GM21381 (cell line): Measurements from ENCODE around the gene PPP6R2.
"Not testable (repeated sequence)": the region's sequence is repeated elsewhere in the genome, so short reads cannot be mapped to it uniquely, and the experiment has no call there.

ENCODE experiments used
- ATAC-seq: cut with Tn5 transposase; IDR thresholded peaks from one replicate; pipeline ENCODE4 v1.9.1; 2021; ENCODE audit warnings: mild to moderate bottlenecking, moderate library complexity; ENCODE audit not compliant: unreplicated experiment

Gene PPP6R2

DNA sequence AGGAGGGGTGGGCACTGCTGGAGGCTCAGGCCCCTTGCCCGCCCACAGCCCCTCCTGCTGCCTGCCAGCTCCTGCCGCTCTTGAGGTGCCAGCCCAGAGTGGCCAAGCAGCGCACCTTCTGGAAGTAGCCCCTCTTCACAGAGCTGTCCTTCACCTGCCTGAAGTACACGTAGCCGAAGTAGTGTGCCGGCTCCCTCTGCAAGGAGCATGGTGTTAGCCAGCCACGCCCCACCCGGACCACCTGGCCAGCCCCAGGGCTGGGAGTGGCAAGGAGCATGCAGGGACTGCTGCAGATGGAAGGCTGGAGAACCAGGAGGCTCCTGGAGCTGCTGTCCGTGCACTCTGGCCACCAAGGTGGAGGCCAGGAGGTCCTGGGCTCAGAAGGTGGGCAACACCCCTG lies 25.9 kb upstream of the PPP6R2 start:
- ATAC-seq, result no peak

DNA sequence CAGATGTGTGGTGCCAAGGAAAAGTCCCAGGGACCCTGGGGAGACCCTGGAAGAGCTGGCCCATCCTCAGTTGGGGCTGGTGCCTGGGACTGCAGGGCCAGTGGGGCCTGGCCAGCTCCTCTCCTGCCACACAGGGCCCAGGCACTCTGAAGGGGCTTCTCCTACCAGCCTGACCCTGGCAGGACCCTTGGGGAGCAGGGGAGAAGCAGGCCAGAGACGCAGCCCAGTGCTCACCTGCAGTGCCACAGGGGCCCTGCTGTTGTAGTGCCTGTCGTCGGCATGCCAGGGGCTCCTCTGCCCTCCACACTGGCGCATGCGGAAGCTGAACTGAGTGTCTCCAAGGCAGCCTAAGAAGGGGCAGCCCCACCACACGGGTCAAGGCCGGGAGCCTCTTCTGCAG lies 25.5 kb upstream of the PPP6R2 start:
- no peak for ATAC-seq

DNA sequence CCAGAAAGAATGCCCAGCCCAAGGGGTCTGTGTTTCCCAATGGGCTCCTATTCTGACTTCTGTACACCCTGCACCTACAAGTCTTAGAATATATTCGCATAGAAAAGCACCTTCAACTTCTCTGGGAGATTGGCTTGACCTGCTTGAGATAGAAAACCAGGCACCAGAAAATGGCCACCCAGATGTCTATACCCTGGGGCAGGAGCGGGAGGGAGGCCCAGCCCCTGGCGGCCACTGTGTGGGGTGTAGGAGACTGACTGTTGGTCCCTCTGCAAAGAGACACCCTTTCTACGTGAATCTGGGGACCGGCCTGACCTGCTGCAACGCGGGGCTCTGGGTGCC lies 24.8 kb upstream of the PPP6R2 start:
- ATAC-seq, result no peak

DNA sequence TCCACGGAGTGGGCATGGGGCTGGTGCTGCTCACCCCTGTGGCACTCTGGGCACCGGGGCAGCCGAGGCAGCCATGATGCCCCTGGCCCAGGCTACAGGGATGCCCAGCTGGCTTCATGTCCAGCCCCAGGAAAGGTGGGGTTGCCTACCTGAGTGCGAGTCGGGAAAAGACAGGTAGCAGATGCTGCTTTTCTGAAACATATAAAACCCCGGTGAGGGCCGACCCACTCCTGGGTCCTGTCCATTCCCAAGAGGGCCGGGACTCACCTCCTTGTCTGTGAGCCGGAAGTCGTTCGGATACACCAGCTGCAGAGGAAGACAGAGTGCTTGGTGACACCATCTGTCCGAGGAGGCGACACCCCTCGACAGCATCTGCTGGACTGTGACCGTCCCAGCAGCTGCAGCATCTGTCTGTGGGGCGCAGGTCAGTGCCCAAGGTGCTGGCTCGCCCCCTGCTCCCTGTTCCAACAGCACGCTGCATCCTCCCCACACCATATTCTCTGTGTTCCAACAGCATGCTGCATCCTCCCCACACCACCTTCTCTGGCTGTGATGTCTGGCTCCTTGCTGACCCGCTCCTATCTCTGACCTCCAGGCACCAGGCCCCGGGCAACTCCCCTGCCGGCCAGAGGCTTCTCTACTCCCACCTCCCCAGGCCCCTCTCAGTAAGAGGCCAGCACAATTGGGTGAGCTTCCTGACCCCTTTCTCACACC lies 24.3 kb upstream of the PPP6R2 start:
- no peak for ATAC-seq

DNA sequence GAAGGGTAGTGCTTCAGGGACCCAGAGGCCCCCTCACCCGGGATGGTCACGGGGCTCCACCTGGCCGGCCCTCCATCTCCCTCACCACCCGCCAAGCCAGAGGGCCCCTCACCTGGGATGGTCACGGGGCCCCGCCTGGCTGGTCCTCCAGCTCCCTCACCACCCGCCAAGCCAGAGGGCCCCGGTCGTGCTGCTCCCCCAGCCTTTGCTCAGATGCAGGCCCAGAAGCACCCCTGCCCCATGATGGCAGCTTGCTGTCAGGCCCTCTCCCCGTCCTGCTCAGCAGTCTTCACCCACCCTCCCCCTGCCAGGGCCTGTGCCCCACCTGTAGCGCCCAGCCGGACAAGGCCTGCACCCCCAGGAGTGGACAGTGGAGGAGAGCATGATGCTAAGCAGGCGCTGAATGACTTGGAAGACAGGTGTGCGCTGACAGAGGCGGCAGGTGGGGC lies 23.6 kb upstream of the PPP6R2 start:
- ATAC-seq, result no peak

DNA sequence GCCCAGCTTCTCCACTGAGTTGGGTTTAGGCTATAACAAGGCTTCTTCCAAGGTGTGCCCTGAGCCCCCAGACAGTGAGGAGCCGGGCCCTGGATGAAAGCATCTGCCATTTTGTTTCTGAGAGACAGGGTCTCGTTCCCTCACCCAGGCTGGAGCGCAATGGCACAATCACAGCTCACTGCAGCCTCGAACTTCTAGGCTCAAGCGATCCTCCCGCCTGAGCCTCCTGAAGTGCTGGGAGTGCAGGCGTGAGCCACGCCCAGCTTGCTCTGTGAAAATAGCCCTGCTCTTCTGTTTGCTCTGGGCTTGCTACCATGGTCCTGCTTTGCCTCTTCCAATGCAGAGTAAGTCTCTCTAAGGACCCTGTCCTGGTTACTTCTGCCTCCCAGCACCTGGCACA lies 23.0 kb upstream of the PPP6R2 start:
- ATAC-seq, result no peak

DNA sequence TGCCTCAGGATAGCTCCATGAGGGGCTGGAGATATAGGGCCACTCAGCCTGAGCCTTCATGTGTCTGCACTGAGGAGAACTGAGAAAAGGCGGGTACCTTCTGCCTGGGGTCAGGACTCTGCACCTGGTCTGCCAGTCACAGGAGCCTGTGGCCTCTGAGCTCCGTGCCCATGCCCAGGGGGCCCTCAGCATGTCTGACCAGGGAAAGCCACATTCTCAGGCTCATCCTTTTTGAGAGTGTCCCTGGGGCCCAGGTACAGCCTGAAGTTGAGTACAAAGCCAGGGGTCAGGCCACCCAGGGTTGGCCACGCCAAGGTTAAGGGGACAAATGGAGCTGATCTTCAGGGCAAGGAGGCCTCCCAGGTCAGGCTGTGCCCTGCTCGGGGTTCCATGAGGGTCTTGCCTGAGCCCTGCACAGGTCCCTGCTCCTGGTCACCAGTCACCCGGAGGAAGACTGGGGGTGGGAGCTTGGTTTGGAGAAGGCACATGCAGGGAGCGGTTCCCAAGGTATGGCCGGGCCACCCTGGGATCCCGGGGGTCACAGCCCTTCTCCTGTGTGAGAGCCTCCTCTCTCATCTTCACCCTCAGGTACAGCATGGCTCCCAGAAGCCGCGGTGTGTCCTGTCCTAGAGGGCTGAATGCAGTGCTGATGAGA lies 22.3 kb upstream of the PPP6R2 start:
- ATAC-seq, result no peak

DNA sequence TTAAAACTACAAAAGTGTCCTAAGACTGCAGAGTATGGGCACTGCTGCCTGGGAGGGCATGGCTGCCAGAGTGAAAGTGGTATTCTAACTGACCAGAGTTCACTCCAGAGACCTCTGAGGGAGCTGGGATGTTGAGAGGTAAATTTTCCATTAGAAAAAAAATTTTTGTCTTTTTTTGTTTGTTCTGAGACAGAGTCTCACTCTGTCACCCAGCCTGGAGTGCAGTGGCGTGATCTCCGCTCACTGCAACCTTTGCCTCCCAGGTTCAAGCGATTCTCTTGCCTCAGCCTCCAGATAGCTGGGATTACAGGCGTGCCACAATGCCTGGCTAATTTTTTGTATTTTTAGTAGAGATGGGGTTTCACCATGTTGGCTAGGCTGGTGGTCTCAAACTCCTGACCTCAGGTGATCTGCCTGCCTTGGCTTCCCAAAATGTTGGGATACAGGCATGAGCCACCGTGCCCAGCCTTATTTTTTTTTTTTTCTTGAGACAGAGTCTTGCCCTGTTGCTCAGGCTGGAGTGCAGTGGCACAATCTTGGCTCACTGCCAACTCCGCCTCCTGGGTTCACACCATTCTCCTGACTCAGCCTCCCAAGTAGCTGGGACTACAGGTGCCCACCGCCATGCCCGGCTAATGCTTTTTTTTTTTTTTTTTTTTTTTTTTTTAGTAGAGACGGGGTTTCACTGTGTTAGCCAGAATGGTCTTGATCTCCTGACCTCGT lies 20.6 kb upstream of the PPP6R2 start:
- ATAC-seq, result not testable (repeated sequence)

DNA sequence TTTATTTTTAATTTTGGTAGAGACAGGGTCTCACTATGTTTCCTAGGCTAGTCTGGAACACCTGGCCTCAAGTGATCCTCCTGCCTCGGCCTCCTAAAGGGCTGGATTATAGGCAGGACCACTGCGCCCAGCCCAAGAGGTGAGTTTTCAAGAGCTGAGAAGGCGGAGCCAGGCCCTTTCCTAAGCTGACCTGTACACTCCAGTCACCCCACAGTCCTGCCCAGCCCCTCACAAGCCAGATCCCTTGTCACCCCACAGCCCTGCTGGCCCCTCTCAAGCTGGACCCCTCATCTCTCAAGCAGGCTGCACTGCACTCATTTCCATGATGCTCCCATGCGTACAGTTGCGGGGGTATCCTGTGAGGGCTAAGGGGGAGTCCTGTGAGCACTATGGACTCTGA lies 19.2 kb upstream of the PPP6R2 start:
- ATAC-seq, result no peak

DNA sequence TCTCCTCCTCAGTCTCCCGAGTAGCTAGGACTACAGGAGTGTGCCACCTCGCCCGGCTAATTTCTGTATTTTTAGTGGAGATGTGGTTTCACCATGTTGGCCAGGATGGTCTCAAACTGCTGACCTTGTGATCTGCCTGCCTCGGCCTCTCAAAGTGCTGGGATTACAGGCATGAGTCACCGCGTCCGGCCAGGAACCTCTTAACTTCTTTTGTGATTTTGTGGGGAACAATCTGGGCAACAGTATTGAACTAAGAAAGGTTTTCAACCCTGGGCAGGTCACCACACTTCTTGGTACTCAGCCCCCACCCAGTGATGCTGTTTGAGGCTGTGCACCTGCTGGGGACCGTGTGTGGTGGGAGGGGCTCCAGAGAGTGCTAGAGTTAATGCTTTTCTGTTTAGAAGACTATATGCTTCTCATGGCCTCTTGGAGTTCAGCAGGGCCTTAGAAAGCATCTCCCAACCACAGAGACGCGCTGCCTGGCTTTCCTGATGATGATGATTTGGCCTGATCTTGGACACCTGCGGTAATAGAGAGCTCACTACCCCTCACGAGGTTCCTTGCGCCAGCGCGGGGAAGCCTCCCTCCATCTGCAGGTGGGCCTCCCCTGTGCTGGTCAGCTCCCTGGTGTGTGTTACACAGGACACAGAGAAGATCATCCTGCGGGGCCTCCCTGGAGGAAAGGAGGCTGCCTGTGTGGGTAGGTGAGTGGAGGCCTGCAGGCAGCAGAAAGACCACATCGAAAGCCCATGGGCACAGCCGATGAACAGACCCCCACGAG lies 17.5 kb upstream of the PPP6R2 start:
- ATAC-seq, result no peak

DNA sequence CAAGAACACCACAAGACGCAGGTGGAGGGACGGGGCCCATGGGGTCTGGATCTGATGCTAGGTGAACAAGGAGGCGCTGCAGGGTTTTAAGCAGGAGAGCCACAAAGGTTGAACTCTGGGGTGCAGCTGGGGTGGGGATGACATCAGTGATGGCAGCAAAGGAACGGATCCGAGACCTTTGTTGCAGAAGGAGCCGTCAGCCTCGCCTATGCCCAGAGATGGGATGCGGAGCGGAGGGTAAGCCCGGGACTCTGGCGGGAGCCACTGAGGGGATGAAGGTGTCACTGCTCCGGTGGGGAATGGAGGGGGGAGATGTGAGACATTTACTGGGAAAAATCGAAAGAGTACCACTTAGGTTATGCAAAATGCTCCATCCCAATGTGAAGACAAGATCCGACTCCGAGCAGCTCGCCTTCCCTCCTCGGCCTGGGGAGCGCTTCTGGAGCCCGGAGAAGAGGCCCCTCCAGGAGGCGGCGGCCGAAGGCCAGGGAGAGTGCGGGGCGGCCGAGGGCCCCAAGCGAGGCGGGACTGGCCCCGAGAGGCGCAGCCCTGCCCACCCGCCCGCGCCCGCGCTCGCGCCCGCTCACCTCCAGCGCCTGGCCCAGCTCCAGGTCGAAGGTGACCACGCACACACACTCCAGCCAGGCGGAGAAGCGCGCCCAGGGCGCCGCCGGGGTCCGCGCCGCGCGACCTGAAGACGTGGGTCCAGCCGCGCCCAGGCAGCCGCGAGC lies 16.7 kb upstream of the PPP6R2 start:
- ATAC-seq, result no peak

DNA sequence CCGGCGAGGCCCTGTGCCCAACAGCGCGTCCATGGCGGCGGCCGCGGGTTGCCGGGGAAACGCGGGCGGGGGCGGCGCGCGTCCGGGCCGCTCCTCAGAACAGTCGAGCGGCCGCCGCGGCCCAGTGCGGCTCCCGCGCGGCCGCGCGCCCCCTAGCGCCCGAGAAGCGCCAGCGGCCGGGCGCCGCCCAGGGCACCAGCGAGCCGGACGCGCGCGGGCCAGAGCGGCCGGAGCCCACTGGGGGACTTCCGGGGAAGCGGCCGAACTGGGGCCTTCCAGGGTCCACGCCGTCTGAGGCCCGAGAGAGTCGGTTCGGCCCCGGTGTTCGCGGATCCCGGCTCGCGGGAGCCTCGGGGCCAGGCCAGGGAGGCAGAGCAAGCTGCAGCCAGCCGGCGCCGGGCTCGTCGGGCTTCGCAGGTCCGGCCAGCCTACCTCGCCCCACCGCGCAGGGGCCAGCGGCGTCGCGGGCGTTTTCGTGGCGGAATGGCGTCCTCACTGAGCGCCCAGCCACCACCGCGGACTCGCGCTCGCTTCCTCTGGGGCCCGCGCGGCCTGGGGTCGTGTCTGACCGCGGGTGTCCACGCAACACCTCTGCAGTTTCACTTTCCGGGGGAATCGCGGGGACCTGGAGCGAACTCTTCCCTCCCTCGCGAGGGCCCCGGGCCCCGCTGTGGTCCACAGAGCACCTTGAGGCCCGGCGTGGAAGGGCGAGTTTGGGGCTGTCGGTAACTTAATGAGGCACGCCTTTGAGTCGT lies 16.0 kb upstream of the PPP6R2 start, which contains the start of gene DENND6B:
TSS of gene DENND6B (minus strand) at position 57 of the 755 bp plus-strand sequence. CDS start at position 33, 24 bp downstream.
- ATAC-seq, result peak; percentile 91

DNA sequence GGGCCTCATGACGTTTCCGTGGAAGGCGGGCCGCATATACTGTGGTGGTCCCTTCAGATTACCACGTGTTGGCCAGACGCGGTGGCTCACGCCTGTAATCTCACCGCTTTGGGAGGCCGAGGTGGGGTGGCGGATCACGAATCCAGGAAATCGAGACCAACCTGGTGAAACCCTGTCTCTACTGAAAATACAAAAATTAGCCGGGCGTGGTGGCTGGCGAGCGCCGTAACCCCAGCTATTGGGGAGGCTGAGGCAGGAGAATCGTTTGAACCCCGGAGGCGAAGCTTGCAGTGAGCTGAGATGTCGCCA lies 15.5 kb upstream of the PPP6R2 start:
- no peak for ATAC-seq

DNA sequence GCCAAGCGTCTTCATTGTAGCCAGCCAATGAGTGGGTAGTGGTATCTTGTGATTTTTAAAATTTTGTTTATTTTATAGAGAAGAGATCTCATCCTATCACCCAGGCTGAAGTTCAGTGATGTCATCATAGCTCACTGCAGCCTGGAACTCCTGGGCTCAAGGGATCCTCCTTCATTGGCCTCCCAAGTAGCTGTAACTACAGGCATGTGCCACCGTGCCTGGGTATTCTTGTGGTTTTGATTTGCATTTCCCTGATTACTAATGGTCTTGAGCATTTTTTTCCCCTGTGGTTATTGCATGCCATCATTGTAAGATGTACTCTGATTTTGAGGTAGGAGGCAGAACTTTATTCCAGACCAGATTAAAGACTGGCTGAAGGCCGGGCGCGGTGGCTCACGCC lies 13.9 kb upstream of the PPP6R2 start:
- no peak for ATAC-seq

DNA sequence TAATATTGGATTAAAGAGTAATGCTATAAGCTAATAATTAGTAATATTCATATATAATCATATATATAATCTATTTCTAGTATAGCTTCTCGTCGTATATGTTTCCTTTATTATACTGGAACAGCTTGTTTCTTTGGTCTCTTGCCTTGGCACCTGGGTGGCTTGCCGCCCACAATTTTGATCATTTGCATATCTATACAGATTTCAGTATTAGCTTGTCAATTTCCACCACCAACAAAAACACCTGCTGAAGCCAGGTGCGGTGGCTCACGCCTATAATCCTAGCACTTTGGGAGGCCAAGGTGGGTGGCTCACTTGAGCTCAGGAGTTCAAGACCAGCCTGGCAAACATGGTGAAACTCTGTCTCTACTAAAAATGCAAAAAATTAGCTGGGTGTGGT lies 8.7 kb upstream of the PPP6R2 start:
- ATAC-seq, result not testable (repeated sequence)

DNA sequence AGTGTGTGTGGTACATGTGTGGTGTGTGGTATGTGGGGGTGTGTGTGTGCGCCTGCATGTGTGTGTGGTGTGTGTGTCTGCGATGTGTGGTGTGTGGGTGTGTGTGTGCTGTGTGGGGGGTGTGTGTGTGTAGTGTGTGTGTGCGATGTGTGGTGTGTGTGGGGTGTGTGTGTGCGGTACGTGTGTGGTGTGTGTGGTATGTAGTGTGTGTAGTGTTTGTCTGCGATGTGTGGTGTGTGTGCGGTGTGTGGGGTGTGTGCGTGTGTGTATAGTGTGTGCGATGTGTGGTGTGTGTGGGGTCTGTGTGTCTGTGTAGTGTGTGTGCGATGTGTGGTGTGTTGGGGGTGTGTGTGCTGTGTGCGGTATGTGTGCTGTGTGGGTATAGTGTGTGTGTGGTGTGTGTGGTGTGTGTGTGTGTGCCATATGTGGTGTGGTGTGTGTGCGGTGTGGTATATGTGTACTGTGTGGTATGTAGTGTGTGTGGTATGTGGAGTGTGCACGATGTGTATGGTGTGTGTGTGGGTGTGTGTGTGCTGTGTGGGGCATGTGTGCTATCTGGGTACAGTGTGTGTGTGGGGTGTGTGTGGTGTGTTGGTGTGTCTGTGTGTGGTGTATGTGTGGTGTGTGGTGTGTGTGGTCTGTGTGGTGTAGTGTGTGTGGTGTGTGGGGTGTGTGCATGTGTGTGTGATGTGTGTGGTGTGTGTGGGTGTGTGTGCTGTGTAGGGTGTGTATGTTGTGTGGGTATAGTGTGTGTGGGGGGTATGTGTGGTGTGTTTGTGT lies 5.7 kb upstream of the PPP6R2 start:
- no peak for ATAC-seq

DNA sequence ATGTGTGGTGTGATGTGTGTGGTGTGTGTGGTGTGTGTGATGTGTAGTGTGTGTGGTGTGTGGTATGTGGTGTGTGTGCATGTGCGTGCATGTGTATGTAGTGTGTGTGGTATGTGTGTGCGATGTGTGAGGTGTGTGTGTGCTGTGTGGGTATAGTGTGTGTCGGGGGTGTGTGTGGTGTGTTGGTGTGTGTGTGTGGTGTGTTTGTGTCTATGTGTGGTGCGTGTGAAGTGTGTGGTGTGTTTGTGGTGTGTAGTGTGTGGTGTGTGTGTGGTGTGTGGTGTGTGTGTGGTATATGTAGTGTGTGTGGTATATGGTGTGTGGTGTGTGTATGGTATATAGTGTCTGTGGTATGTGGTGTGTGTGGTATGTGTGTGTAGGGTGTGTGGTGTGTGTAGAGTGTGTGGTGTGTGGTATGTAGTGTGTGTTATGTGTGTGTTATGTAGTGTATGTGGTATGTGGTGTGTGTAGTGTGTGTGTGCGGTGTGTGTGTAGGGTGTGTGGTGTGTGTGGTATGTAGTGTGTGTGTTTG lies 5.0 kb upstream of the PPP6R2 start:
- ATAC-seq, result no peak

DNA sequence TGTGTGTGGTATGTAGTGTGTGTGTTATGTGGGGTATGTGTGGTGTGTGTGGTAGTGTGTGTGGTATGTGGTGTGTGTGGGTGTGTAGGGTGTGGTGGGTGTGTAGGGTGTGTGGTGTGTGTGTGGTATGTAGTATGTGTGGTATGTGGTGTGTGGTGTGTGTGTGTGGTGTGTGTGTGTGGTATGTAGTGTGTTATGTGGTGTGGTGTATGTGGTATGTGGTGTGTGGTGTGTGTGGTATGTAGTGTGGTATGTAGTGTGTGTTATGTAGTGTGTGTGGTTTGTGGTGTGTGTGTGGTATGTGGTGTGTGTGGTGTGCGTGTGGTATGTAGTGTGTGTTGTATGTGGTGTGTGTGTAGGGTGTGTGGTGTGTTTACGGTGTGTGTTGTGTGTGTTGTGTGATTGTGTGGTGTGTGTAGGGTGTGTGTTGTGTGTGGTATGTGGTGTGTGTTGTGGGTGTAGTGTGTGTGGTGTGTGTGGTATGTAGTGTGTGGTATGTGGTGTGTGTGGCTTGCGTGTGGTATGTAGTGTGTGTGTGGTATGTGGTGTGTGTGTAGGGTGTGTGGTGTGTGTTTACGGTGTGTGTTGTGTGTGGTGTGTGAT lies 4.2 kb upstream of the PPP6R2 start:
- no peak for ATAC-seq
